HCT116 (cell line): ENCODE measurements around the gene SKAP1. TPM values are rescaled to one million over a fixed set of nuclear protein-coding genes. Genes with fewer than 3 reads are reported as not detected.

Source experiments
- ATAC-seq: fragments of 200-7000 bp; cut with Tn5 transposase; 2 replicates; pipeline ENCODE4 v1.9.1; 2020; ENCODE audit warnings: mild to moderate bottlenecking, moderate library complexity
- BruUV-seq: library from RNA; stranded (reverse); fragments of 400-500 nt; replicated peaks from 2 replicates; lab custom pipeline; 2021; lab: Mats Ljungman, UMichigan
- CTCF ChIA-PET: fragments of 300-600 bp; sonication (Branson Sonifier 250); formaldehyde crosslinking; loops from one replicate; lab custom pipeline; 2021; ENCODE audit warnings: antibody characterized with exemption; lab: Charles Lee
- POLR2A ChIA-PET: fragments of 300-600, 350-600 bp; sonication (Branson Sonifier 250); formaldehyde crosslinking; loops from one replicate; lab custom pipeline; 2021; ENCODE audit warnings: antibody characterized with exemption; lab: Charles Lee
- RAD21 ChIA-PET, 2 experiments: fragments of 300-600 bp; sonication (Branson Sonifier 250); formaldehyde crosslinking; loops; one replicate each; lab custom pipeline; 2023; ENCODE audit warnings: low total read pairs in 2 of 2; ENCODE audit not compliant: uncharacterized antibody in 2 of 2, unreplicated experiment in 2 of 2, low non-redundant PET in 1 of 2; lab: Charles Lee
- DNase-seq: peaks from one replicate; pipeline ENCODE4 v3.0.0-alpha.2; 2010; ENCODE audit warnings: low read depth, low spot score
- H2AFZ ChIP-seq: fragments of 200-600 bp; shearing (Covaris generic), sonication (generic); 2 replicates; pipeline ENCODE4 v1.6.1; 2017; ENCODE audit warnings: low read depth, mixed run types, mixed read lengths, antibody characterized with exemption, low read length; ENCODE audit not compliant: poor library complexity, severe bottlenecking
- H3K27ac ChIP-seq: 2 replicates; pipeline ENCODE4 v1.5.1; 2012; ENCODE audit warnings: low read depth, low read length
- H3K27me3 ChIP-seq: fragments of 200-600 bp; sonication (generic); 2 replicates; pipeline ENCODE4 v1.6.1; 2016; ENCODE audit warnings: mixed run types, low read length, mixed read lengths; ENCODE audit not compliant: insufficient read depth
- H3K36me3 ChIP-seq, 2 experiments: fragments of 200-500 bp in 1 of 2; fragments of 200-600 bp in 1 of 2; sonication (Bioruptor generic) in 1 of 2; sonication (generic) in 1 of 2; 2 replicates each; pipeline versions ENCODE4 v1.5.1 to v1.6.1; 2014 to 2016; ENCODE audit warnings: low read length in 2 of 2, inconsistent platforms in 1 of 2, mixed read lengths in 1 of 2, mixed run types in 1 of 2; ENCODE audit not compliant: insufficient read depth in 2 of 2, control insufficient read depth in 1 of 2
- H3K4me1 ChIP-seq, 2 experiments: fragments of 200-600 bp in 1 of 2; sonication (generic) in 1 of 2; 2 replicates each; pipeline versions ENCODE4 v1.5.1 to v1.6.1; 2012 to 2017; ENCODE audit warnings: low read length in 2 of 2, inconsistent platforms in 1 of 2, mild to moderate bottlenecking in 1 of 2, mixed read lengths in 1 of 2, mixed run types in 1 of 2, moderate library complexity in 1 of 2; ENCODE audit not compliant: insufficient read depth in 2 of 2, control insufficient read depth in 1 of 2
- H3K4me2 ChIP-seq: fragments of 200-600 bp; sonication (generic); 2 replicates; pipeline ENCODE4 v1.6.1; 2017; ENCODE audit warnings: mixed run types, low read length, mixed read lengths
- H3K4me3 ChIP-seq, 2 experiments: fragments of 200-600 bp in 1 of 2; sonication (generic) in 1 of 2; replicated peaks in 1 of 2; 2 replicates each; pipeline ENCODE4 v1.5.1; 2011 to 2016; ENCODE audit warnings: low read length in 2 of 2, control low read depth in 1 of 2, low read depth in 1 of 2, mild to moderate bottlenecking in 1 of 2, mixed read lengths in 1 of 2, mixed run types in 1 of 2
- H3K79me2 ChIP-seq: fragments of 200-600 bp; sonication (generic); 2 replicates; pipeline ENCODE4 v1.6.1; 2017; ENCODE audit warnings: mild to moderate bottlenecking, mixed run types, low read length, moderate library complexity, mixed read lengths; ENCODE audit not compliant: insufficient read depth
- H3K9ac ChIP-seq: fragments of 200-600 bp; sonication (generic); 2 replicates; pipeline ENCODE4 v1.6.1; 2016; ENCODE audit warnings: low read length, mixed read lengths
- H3K9me2 ChIP-seq: fragments of 200-600 bp; sonication (generic), shearing (Covaris generic); 2 replicates; pipeline ENCODE4 v1.6.1; 2017; ENCODE audit warnings: mixed run types, mild to moderate bottlenecking, moderate library complexity; ENCODE audit not compliant: insufficient read depth
- H3K9me3 ChIP-seq, 2 experiments: fragments of 200-500 bp in 1 of 2; fragments of 200-600 bp in 1 of 2; sonication (Bioruptor generic) in 1 of 2; sonication (generic) in 1 of 2; 2 replicates each; pipeline ENCODE4 v1.6.1; 2014 to 2017; ENCODE audit warnings: low read length in 2 of 2, mixed read lengths in 2 of 2, inconsistent platforms in 1 of 2, low read depth in 1 of 2, mild to moderate bottlenecking in 1 of 2, mixed run types in 1 of 2, moderate library complexity in 1 of 2; ENCODE audit not compliant: control insufficient read depth in 1 of 2, insufficient read depth in 1 of 2
- H4K20me1 ChIP-seq: fragments of 200-600 bp; sonication (generic), shearing (Covaris generic); 2 replicates; pipeline ENCODE4 v1.6.1; 2017; ENCODE audit warnings: mixed run types, mild to moderate bottlenecking, moderate library complexity; ENCODE audit not compliant: insufficient read depth
- CBX3 ChIP-seq: IDR thresholded peaks from 2 replicates; pipeline ENCODE4 v1.6.1; 2012; ENCODE audit warnings: low read depth
- CEBPB ChIP-seq: IDR thresholded peaks from 2 replicates; pipeline ENCODE4 v1.6.1; 2012; ENCODE audit warnings: low read depth
- EGR1 ChIP-seq: IDR thresholded peaks from 2 replicates; pipeline ENCODE4 v1.6.1; 2012; ENCODE audit warnings: low read depth
- FOSL1 ChIP-seq: IDR thresholded peaks from 2 replicates; pipeline ENCODE4 v1.6.1; 2012; ENCODE audit warnings: low read depth
- JUND ChIP-seq: IDR thresholded peaks from 2 replicates; pipeline ENCODE4 v1.6.1; 2012
- POLR2A ChIP-seq: IDR thresholded peaks from 2 replicates; pipeline ENCODE4 v1.7.0; 2011; ENCODE audit warnings: borderline replicate concordance; ENCODE audit not compliant: insufficient read depth, insufficient read length; ENCODE audit errors: extremely low read depth
- POLR2AphosphoS5 ChIP-seq: IDR thresholded peaks from 2 replicates; pipeline ENCODE4 v1.6.1; 2011; ENCODE audit warnings: mild to moderate bottlenecking, low read depth, low read length, moderate library complexity
- RAD21 ChIP-seq: IDR thresholded peaks from 2 replicates; pipeline ENCODE4 v1.6.1; 2012; ENCODE audit warnings: low read depth, mild to moderate bottlenecking
- SIN3A ChIP-seq: IDR thresholded peaks from 2 replicates; pipeline ENCODE4 v1.6.1; 2012; ENCODE audit warnings: low read depth
- SP1 ChIP-seq: IDR thresholded peaks from 2 replicates; pipeline ENCODE4 v1.6.1; 2012; ENCODE audit warnings: low read depth
- SRF ChIP-seq: IDR thresholded peaks from 2 replicates; pipeline ENCODE4 v1.6.1; 2012; ENCODE audit warnings: low read depth
- TCF7L2 ChIP-seq: IDR thresholded peaks from 2 replicates; pipeline ENCODE4 v1.7.0; 2011; ENCODE audit warnings: borderline replicate concordance, inconsistent platforms; ENCODE audit not compliant: insufficient read depth, insufficient read length; ENCODE audit errors: extremely low read depth
- YY1 ChIP-seq: IDR thresholded peaks from 2 replicates; pipeline ENCODE4 v1.6.1; 2011; ENCODE audit warnings: low read length, low read depth, moderate library complexity, mild to moderate bottlenecking; ENCODE audit not compliant: insufficient replicate concordance; ENCODE audit errors: extremely low read depth
- ZNF274 ChIP-seq: fragments of 200-500 bp; sonication (Bioruptor generic); IDR thresholded peaks from 2 replicates; pipeline ENCODE4 v1.6.1; 2014; ENCODE audit warnings: mild to moderate bottlenecking, low read depth, low read length, inconsistent platforms
- intact Hi-C: fragments of 100-400 bp; cut with micrococcal nuclease; formaldehyde crosslinking; loops from 2 replicates; pipeline ENCODE4 v1.10.0; 2022
- total RNA-seq: library from RNA; stranded (reverse); gene quantifications from one replicate; pipeline ENCODE4 v1.2.1, GENCODE V29; 2021; ENCODE audit not compliant: unreplicated experiment
- TF ChIP-seq, protein P1 (sequence below): IDR thresholded peaks from 2 replicates; pipeline ENCODE4 v1.6.1; 2011; ENCODE audit warnings: mild to moderate bottlenecking, low read length, moderate library complexity; ENCODE audit not compliant: insufficient replicate concordance; ENCODE audit errors: extremely low read depth
- TF ChIP-seq, protein P2 (sequence below), 3 experiments: fragments of 200-600 bp in 1 of 3; sonication (generic) in 1 of 3; IDR thresholded peaks in 2 of 3; conservative IDR thresholded peaks in 1 of 3; 2 replicates each; pipeline ENCODE4 v1.5.1; 2012 to 2017; ENCODE audit warnings: low read depth in 2 of 3, low read length in 2 of 3, antibody characterized with exemption in 1 of 3, borderline replicate concordance in 1 of 3, control low read depth in 1 of 3, mild to moderate bottlenecking in 1 of 3, mixed read lengths in 1 of 3, mixed run types in 1 of 3, moderate library complexity in 1 of 3; ENCODE audit not compliant: insufficient read depth in 1 of 3
- TF ChIP-seq, protein P3 (sequence below): IDR thresholded peaks from 2 replicates; pipeline ENCODE4 v1.6.1; 2012

The SKAP1 gene
- total RNA-seq, 1 experiment from 2014 or later = 12.4 TPM

DNA sequence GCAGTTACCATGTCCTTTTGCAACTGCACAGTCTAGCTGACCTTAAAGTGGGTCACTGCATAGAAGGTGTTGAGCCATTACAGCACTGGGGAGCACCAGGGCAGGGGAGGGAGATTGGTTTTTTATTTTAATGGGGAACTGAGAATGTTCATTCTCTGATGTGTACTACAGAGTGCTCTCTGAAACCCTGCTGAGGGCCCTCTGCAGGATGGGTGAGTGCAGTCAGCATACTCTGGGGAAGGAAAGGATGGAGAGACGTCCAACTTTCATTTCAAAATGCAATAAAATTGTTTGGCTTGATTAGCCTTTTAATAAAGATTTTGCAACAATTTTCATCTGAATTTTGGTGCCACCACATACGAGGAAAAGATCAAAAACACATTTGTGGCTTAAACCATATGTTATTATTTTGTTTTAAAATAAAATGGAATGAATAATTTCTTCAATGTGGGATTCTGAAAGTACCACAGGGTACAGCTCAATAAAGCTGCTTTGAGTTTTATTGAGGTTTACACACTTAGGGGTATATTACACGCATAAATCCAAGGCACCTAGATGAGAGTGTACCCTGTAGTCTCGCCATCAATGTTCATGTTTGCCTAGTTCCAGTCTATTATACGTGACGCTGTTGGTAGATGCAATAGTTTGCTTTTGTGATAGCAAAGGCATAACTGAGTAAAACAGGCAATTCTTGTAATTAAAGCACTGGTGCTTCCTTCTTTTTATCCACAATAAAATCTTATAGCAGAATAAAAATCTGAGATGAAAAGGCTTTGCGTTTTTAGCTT lies 249.0 kb downstream of the SKAP1 start:
- DNase-seq (no peak), ATAC-seq (no peak)
- H3K9ac ChIP-seq = no peak overlapping the region
- ChIA-PET RAD21 (interaction anchor here in 1 of 2 experiments (1.5 kb wide), 1 partner anchor 34 kb away, joined by 6 read pairs; no protein-coding TSS in a partner anchor), POLR2A (no interaction called here), CTCF (interaction anchor here (0.6 to 2.4 kb wide), 9 partner anchors 9 to 171 kb away, joined by 3 to 12 read pairs (median 6); no protein-coding TSS in a partner anchor)
- no peak overlapping the region for H3K4me3 ChIP-seq
- H4K20me1 ChIP-seq = no peaks in the 10 kb centered on the region
- H2AFZ ChIP-seq = no peak overlapping the region
- no peaks in the 10 kb centered on the region for H3K27me3 ChIP-seq
- no peak overlapping the region for H3K27ac ChIP-seq
- H3K79me2 ChIP-seq = no peaks in the 10 kb centered on the region
- no peak overlapping the region for H3K4me2 ChIP-seq
- H3K9me3 ChIP-seq = no peaks in the 10 kb centered on the region
- no peaks in the 10 kb centered on the region for H3K4me1 ChIP-seq
- intact Hi-C loops = loop anchor here (1.0 kb wide), 1 partner anchor 437 kb away; no protein-coding TSS in a partner anchor
- no TSS peak for BruUV-seq
- 0 out of 2 replicates have a peak, but pooled peaks cover 2% of the 10 kb centered on the region for H3K9me2 ChIP-seq
- H3K36me3 ChIP-seq = no peaks in the 10 kb centered on the region
- TF ChIP-seq SP1 (no peak), RAD21 (no peak), JUND (no peak), SIN3A (no peak), ZNF274 (no peak), FOSL1 (no peak), CBX3 (no peak), SRF (no peak), POLR2AphosphoS5 (no peak), TCF7L2 (no peak), YY1 (no peak), EGR1 (no peak), POLR2A (no peak), CEBPB (no peak)
- TF ChIP-seq, protein P1, sequence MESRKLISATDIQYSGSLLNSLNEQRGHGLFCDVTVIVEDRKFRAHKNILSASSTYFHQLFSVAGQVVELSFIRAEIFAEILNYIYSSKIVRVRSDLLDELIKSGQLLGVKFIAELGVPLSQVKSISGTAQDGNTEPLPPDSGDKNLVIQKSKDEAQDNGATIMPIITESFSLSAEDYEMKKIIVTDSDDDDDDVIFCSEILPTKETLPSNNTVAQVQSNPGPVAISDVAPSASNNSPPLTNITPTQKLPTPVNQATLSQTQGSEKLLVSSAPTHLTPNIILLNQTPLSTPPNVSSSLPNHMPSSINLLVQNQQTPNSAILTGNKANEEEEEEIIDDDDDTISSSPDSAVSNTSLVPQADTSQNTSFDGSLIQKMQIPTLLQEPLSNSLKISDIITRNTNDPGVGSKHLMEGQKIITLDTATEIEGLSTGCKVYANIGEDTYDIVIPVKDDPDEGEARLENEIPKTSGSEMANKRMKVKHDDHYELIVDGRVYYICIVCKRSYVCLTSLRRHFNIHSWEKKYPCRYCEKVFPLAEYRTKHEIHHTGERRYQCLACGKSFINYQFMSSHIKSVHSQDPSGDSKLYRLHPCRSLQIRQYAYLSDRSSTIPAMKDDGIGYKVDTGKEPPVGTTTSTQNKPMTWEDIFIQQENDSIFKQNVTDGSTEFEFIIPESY = no peak
- TF ChIP-seq, protein P2, sequence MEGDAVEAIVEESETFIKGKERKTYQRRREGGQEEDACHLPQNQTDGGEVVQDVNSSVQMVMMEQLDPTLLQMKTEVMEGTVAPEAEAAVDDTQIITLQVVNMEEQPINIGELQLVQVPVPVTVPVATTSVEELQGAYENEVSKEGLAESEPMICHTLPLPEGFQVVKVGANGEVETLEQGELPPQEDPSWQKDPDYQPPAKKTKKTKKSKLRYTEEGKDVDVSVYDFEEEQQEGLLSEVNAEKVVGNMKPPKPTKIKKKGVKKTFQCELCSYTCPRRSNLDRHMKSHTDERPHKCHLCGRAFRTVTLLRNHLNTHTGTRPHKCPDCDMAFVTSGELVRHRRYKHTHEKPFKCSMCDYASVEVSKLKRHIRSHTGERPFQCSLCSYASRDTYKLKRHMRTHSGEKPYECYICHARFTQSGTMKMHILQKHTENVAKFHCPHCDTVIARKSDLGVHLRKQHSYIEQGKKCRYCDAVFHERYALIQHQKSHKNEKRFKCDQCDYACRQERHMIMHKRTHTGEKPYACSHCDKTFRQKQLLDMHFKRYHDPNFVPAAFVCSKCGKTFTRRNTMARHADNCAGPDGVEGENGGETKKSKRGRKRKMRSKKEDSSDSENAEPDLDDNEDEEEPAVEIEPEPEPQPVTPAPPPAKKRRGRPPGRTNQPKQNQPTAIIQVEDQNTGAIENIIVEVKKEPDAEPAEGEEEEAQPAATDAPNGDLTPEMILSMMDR (IDR thresholded peaks at IDR 0.05 in 2 of 3, conservative IDR thresholded peaks at IDR 0.05 in 1 of 3; ENCODE audit: borderline replicate concordance in 1 of 3, insufficient read depth in 1 of 3, low read depth in 2 of 3, low read length in 2 of 3) = no peak
- TF ChIP-seq, protein P3, sequence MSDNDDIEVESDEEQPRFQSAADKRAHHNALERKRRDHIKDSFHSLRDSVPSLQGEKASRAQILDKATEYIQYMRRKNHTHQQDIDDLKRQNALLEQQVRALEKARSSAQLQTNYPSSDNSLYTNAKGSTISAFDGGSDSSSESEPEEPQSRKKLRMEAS = no peak
